Measurements from ENCODE around the gene MRPL47. TPM values are rescaled to one million over a fixed set of nuclear protein-coding genes. Genes with fewer than 3 reads are reported as not detected.

MRPL47 gene
- total and polyA plus RNA-seq, 10 of the 15 experiments (the other 5 are each of a cell fraction or from before 2014, with no cell fraction given): 40.6 to 237 (median 73.9) TPM

DNA sequence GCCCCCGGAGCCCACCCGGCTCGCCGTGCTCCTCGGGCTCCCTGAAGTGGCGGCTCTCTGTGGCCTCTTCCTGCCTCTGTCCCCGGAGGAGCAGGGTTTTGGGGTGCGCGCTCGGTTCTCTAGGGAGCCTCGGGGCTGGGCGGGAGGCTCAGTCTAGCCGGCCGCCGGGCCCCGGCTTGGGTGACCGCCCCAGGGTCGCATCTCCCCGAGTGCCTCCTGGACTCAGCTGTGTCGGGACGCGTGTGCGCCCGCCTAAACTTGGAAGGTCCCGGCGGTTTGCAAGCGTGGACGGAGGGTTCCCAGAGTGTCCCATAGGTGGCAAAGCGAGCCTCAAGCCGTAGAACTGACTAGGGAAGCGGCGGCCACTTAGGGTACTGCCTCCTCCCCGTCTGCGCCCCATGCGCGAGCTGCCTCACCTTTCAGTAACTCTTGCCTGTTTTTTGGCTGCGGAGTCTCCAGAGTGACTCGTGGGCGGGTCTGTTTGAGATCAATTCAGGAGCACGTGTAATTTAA, 41.1 kb downstream of the MRPL47 start (continued):
- TF ChIP-seq, protein P1, sequence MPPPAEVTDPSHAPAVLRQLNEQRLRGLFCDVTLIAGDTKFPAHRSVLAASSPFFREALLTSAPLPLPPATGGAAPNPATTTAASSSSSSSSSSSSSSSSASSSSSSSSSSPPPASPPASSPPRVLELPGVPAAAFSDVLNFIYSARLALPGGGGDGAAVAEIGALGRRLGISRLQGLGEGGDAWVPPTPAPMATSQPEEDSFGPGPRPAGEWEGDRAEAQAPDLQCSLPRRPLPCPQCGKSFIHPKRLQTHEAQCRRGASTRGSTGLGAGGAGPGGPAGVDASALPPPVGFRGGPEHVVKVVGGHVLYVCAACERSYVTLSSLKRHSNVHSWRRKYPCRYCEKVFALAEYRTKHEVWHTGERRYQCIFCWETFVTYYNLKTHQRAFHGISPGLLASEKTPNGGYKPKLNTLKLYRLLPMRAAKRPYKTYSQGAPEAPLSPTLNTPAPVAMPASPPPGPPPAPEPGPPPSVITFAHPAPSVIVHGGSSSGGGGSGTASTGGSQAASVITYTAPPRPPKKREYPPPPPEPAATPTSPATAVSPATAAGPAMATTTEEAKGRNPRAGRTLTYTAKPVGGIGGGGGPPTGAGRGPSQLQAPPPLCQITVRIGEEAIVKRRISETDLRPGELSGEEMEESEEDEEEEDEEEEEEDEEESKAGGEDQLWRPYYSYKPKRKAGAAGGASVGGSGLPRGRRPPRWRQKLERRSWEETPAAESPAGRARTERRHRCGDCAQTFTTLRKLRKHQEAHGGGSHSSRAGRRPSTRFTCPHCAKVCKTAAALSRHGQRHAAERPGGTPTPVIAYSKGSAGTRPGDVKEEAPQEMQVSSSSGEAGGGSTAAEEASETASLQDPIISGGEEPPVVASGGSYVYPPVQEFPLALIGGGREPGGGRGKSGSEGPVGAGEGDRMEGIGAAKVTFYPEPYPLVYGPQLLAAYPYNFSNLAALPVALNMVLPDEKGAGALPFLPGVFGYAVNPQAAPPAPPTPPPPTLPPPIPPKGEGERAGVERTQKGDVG (CRISPR knock-in tag; IDR thresholded peaks at IDR 0.05): no peak
- TF ChIP-seq CREB1 (IDR thresholded peaks at IDR 0.05; ENCODE audit: low read depth) (no peak), ATF7 (IDR thresholded peaks at IDR 0.05; ENCODE audit: low read depth) (no peak), SRF (IDR thresholded peaks at IDR 0.05; ENCODE audit: low read depth in 2 of 2, low read length in 2 of 2) (no peak), ZNF622 (IDR thresholded peaks at IDR 0.05) (no peak), NBN (IDR thresholded peaks at IDR 0.05) (no peak), NFYB (IDR thresholded peaks at IDR 0.05; ENCODE audit: insufficient read depth, low read depth, low read length) (no peak), ZNF274 (IDR thresholded peaks at IDR 0.05; ENCODE audit: insufficient read depth, insufficient read length) (no peak), IRF4 (IDR thresholded peaks at IDR 0.05; ENCODE audit: low read depth, low read length) (no peak), EED (IDR thresholded peaks at IDR 0.05; ENCODE audit: low read depth) (no peak), ZSCAN29 (IDR thresholded peaks at IDR 0.05) (no peak), WRNIP1 (IDR thresholded peaks at IDR 0.05; ENCODE audit: borderline replicate concordance, low read depth, low read length) (no peak), MTA2 (IDR thresholded peaks at IDR 0.05; ENCODE audit: low read depth) (no peak)
- TF ChIP-seq, protein P2, sequence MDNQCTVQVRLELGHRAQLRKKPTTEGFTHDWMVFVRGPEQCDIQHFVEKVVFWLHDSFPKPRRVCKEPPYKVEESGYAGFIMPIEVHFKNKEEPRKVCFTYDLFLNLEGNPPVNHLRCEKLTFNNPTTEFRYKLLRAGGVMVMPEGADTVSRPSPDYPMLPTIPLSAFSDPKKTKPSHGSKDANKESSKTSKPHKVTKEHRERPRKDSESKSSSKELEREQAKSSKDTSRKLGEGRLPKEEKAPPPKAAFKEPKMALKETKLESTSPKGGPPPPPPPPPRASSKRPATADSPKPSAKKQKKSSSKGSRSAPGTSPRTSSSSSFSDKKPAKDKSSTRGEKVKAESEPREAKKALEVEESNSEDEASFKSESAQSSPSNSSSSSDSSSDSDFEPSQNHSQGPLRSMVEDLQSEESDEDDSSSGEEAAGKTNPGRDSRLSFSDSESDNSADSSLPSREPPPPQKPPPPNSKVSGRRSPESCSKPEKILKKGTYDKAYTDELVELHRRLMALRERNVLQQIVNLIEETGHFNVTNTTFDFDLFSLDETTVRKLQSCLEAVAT (IDR thresholded peaks at IDR 0.05): no peak
- TF ChIP-seq, protein P3, sequence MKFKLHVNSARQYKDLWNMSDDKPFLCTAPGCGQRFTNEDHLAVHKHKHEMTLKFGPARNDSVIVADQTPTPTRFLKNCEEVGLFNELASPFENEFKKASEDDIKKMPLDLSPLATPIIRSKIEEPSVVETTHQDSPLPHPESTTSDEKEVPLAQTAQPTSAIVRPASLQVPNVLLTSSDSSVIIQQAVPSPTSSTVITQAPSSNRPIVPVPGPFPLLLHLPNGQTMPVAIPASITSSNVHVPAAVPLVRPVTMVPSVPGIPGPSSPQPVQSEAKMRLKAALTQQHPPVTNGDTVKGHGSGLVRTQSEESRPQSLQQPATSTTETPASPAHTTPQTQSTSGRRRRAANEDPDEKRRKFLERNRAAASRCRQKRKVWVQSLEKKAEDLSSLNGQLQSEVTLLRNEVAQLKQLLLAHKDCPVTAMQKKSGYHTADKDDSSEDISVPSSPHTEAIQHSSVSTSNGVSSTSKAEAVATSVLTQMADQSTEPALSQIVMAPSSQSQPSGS (IDR thresholded peaks at IDR 0.05; ENCODE audit: low read length): no peak
- TF ChIP-seq, protein P4, sequence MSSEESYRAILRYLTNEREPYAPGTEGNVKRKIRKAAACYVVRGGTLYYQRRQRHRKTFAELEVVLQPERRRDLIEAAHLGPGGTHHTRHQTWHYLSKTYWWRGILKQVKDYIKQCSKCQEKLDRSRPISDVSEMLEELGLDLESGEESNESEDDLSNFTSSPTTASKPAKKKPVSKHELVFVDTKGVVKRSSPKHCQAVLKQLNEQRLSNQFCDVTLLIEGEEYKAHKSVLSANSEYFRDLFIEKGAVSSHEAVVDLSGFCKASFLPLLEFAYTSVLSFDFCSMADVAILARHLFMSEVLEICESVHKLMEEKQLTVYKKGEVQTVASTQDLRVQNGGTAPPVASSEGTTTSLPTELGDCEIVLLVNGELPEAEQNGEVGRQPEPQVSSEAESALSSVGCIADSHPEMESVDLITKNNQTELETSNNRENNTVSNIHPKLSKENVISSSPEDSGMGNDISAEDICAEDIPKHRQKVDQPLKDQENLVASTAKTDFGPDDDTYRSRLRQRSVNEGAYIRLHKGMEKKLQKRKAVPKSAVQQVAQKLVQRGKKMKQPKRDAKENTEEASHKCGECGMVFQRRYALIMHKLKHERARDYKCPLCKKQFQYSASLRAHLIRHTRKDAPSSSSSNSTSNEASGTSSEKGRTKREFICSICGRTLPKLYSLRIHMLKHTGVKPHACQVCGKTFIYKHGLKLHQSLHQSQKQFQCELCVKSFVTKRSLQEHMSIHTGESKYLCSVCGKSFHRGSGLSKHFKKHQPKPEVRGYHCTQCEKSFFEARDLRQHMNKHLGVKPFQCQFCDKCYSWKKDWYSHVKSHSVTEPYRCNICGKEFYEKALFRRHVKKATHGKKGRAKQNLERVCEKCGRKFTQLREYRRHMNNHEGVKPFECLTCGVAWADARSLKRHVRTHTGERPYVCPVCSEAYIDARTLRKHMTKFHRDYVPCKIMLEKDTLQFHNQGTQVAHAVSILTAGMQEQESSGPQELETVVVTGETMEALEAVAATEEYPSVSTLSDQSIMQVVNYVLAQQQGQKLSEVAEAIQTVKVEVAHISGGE (CRISPR knock-in tag; IDR thresholded peaks at IDR 0.05): no peak
- TF ChIP-seq, protein P5, sequence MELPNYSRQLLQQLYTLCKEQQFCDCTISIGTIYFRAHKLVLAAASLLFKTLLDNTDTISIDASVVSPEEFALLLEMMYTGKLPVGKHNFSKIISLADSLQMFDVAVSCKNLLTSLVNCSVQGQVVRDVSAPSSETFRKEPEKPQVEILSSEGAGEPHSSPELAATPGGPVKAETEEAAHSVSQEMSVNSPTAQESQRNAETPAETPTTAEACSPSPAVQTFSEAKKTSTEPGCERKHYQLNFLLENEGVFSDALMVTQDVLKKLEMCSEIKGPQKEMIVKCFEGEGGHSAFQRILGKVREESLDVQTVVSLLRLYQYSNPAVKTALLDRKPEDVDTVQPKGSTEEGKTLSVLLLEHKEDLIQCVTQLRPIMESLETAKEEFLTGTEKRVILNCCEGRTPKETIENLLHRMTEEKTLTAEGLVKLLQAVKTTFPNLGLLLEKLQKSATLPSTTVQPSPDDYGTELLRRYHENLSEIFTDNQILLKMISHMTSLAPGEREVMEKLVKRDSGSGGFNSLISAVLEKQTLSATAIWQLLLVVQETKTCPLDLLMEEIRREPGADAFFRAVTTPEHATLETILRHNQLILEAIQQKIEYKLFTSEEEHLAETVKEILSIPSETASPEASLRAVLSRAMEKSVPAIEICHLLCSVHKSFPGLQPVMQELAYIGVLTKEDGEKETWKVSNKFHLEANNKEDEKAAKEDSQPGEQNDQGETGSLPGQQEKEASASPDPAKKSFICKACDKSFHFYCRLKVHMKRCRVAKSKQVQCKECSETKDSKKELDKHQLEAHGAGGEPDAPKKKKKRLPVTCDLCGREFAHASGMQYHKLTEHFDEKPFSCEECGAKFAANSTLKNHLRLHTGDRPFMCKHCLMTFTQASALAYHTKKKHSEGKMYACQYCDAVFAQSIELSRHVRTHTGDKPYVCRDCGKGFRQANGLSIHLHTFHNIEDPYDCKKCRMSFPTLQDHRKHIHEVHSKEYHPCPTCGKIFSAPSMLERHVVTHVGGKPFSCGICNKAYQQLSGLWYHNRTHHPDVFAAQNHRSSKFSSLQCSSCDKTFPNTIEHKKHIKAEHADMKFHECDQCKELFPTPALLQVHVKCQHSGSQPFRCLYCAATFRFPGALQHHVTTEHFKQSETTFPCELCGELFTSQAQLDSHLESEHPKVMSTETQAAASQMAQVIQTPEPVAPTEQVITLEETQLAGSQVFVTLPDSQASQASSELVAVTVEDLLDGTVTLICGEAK (IDR thresholded peaks at IDR 0.05; ENCODE audit: borderline replicate concordance): no peak

All from GM12878 (cell line).